Urothelium cell line (cell line): ENCODE measurements around the gene RIPK1.

Experiments
- DNase-seq: peaks from one replicate; pipeline ENCODE4 v3.0.0; 2011; ENCODE audit warnings: low spot score, mixed read lengths
- FAIRE-seq: peaks from 2 replicates; lab custom pipeline; 2011; peaks lifted over from hg19 to GRCh38; lab: Jason Lieb, UNC

Gene RIPK1

GRCh38 chr6:3159805-3160781 is 91.8 kb downstream of the RIPK1 start:
- FAIRE-seq (no peak), DNase-seq (peak; percentile 29)

- DNase-seq (no peak), FAIRE-seq (no peak)
These were observed 93.8 kb downstream of the RIPK1 start for GRCh38 chr6:3162067-3162497.

GRCh38 chr6:3162565-3163247 is 94.4 kb downstream of the RIPK1 start:
- FAIRE-seq (no peak), DNase-seq (peak; percentile 90)

- DNase-seq (no peak), FAIRE-seq (no peak)
These were observed 94.9 kb downstream of the RIPK1 start for GRCh38 chr6:3163248-3163594.

GRCh38 chr6:3164388-3164787 is 96.1 kb downstream of the RIPK1 start:
- no peak for FAIRE-seq

More at GRCh38 chr6:3164388-3164787, 96.1 kb downstream of the RIPK1 start:
- DNase-seq: no peak
